ENCODE results near the gene NCOA5. TPM values are rescaled to one million over a fixed set of nuclear protein-coding genes. Genes with fewer than 3 reads are reported as not detected.

The NCOA5 gene
- total and polyA plus RNA-seq, 4 donors: 3.2 to 10.4 (median 8.7) TPM

GRCh38 chr20:46083531-46084061 lies 6.2 kb downstream of the NCOA5 start:
- peaks cover 16 to 55% (median 37%) of the 10 kb centered on the region in 4 donors for H3K4me1 ChIP-seq (ENCODE audit: control insufficient read depth in 4 of 4, insufficient read depth in 4 of 4, low read length in 3 of 4)
- WGBS: 90% methylated on average over 1 of the region's 1 CpG
- H3K27ac ChIP-seq (ENCODE audit: low read depth in 1 of 2, low read length in 2 of 2): no peak overlapping the region

More at GRCh38 chr20:46083531-46084061, 6.2 kb downstream of the NCOA5 start:
- Histone ChIP-seq H3K27me3 (ENCODE audit: control insufficient read depth in 4 of 4, insufficient read depth in 4 of 4, low read length in 3 of 4) (no peaks in the 10 kb centered on the region), H3K9me3 (ENCODE audit: control insufficient read depth in 4 of 4, low read length in 3 of 4) (no peaks in the 10 kb centered on the region), H3K9ac (ENCODE audit: low read depth in 1 of 2, low read length in 2 of 2) (no peak overlapping the region), H3K36me3 (ENCODE audit: control insufficient read depth in 4 of 4, insufficient read depth in 3 of 4, low read depth in 1 of 4, low read length in 3 of 4) (peaks cover 0 to 7% (median 4%) of the 10 kb centered on the region in 4 donors), H3K4me3 (ENCODE audit: low read depth in 1 of 3, low read length in 3 of 3) (no peak overlapping the region)
- no peak for DNase-seq (ENCODE audit: low spot score)
- TF ChIP-seq MAX (IDR thresholded peaks at IDR 0.05) (no peak), HNF4G (IDR thresholded peaks at IDR 0.05) (no peak), RAD21 (IDR thresholded peaks at IDR 0.05) (no peak), FOXA2 (IDR thresholded peaks at IDR 0.05) (no peak), ZBTB33 (IDR thresholded peaks at IDR 0.05) (no peak), HNF4A (conservative IDR thresholded peaks at IDR 0.05) (no peak), GABPA (IDR thresholded peaks at IDR 0.05 in 1 of 2, conservative IDR thresholded peaks at IDR 0.05 in 1 of 2) (no peak), CTCF (IDR thresholded peaks at IDR 0.05; ENCODE audit: low read depth, low read length, missing input control) (no peak), EGR1 (IDR thresholded peaks at IDR 0.05; ENCODE audit: low read depth in 2 of 2) (no peak), REST (IDR thresholded peaks at IDR 0.05) (no peak), RXRA (IDR thresholded peaks at IDR 0.05) (no peak), SP1 (IDR thresholded peaks at IDR 0.05) (no peak), YY1 (IDR thresholded peaks at IDR 0.05) (no peak), ATF3 (IDR thresholded peaks at IDR 0.05) (no peak), JUND (IDR thresholded peaks at IDR 0.05) (no peak), FOXA1 (IDR thresholded peaks at IDR 0.05) (no peak), TAF1 (conservative IDR thresholded peaks at IDR 0.05) (no peak), NR2F2 (IDR thresholded peaks at IDR 0.05) (no peak)
